Mesodermal cell (in vitro differentiated cells): ENCODE data around the gene RCE1.

ENCODE experiments used
- H3K27ac ChIP-seq: 2 replicates; pipeline ENCODE4 v1.7.0; 2013; ENCODE audit warnings: mild to moderate bottlenecking, low read depth, low read length, moderate library complexity; ENCODE audit not compliant: severe bottlenecking
- H3K36me3 ChIP-seq: 2 replicates; pipeline ENCODE4 v1.7.1; 2013; ENCODE audit warnings: mild to moderate bottlenecking, low read length, moderate library complexity; ENCODE audit not compliant: control insufficient read depth, insufficient read depth
- H3K4me1 ChIP-seq: one replicate; pipeline ENCODE4 v1.7.1; 2013; ENCODE audit warnings: mild to moderate bottlenecking, low read length; ENCODE audit not compliant: insufficient read depth, control insufficient read depth, poor library complexity, severe bottlenecking
- H3K4me3 ChIP-seq: 2 replicates; pipeline ENCODE4 v1.7.0; 2013; ENCODE audit warnings: low read length, control low read depth, mild to moderate bottlenecking; ENCODE audit not compliant: insufficient read depth, poor library complexity, severe bottlenecking; ENCODE audit errors: extremely low read depth
- H3K9me3 ChIP-seq: 2 replicates; pipeline ENCODE4 v1.7.1; 2013; ENCODE audit warnings: mild to moderate bottlenecking, low read length, moderate library complexity; ENCODE audit not compliant: control insufficient read depth
- WGBS, 2 experiments: methylation state at CpG; one replicate each; pipeline ENCODE4 v1.1.5; 2013; ENCODE audit warnings: missing lambda C conversion rate in 2 of 2; ENCODE audit not compliant: insufficient coverage in 2 of 2; 5-methylcytosine and 5-hydroxymethylcytosine counted together

RCE1 gene

DNA sequence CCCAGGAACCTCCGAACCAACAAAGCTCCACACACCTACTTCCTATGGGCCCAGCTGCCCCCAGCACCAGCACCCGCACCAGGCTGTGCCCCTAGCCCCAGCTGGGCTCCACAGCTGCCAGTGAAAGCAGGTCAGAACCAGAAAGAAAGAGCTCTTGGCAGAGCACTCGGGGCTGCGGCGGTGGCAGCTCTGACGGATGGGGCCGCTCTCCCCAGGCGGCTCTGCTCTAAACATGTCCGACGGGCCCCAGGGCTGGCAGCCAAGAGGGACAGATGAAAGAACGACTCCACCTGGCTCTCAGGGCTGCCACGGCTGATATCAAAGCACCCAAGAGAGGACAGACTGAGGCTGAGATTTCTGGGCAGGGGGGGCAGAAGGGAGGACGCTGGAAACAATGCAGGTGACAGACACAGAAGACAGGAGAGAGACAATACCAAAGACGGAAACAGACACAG lies 39.3 kb downstream of the RCE1 start:
- Histone ChIP-seq H3K4me3 (no peak overlapping the region), H3K9me3 (no peaks in the 10 kb centered on the region), H3K4me1 (peaks cover 3% of the 10 kb centered on the region), H3K27ac (peak overlapping the region; percentile 25), H3K36me3 (no peaks in the 10 kb centered on the region)
- WGBS, 2 experiments, result 79 to 92% methylated on average over 12 to 13 of the region's 14 CpGs

DNA sequence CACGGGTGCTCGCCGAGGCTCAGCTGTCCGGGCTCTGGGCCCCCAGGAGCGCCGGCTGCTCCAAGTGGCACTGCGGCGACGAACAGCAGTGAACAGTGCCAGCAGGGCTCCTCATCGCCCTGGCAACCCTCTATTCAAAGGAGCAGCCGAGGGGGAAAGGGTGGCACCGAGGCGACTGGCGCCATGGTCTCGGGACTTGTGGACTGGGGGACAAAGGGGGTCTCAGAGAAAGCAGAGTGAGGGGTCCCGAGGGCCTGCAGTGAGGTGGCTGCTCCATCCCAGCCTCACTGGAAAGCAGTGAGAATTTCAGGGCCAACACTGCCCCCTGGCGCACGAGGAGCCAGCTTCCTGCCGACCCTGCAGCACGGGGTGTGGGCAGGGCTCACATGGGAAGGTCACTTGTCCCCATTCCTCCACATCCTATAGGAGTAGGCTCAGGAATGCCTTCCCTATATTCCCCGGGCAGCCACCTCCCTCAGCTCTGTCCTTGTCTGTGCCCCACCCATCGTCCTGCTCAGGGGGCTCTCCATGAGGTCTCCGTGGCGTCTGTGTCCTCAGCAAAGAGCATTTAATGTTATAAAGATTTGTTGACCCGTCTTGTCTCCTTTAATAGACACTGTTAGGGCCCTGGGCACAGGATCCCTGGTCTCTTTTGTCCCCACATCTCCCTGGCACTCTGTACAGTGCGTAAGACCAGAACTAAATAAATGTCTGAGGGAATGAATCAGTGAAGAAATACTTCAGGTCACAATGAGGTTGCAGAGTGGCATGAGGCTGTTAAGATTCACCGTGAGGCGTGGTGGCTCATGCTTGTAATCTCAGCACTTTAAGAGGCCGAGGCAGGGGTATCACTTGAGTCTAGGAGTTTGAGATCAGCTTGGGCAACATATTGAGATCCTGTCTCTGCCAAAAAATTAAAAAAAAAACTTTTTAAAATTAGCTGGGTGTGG lies 40.0 kb downstream of the RCE1 start:
- Histone ChIP-seq H3K27ac (peak overlapping the region; percentile 25), H3K4me1 (peaks cover 3% of the 10 kb centered on the region), H3K4me3 (no peak overlapping the region), H3K36me3 (no peaks in the 10 kb centered on the region), H3K9me3 (no peaks in the 10 kb centered on the region)
- 60 to 73% methylated on average over 16 to 22 of the region's 29 CpGs for whole genome bisulfite sequencing, 2 experiments

DNA sequence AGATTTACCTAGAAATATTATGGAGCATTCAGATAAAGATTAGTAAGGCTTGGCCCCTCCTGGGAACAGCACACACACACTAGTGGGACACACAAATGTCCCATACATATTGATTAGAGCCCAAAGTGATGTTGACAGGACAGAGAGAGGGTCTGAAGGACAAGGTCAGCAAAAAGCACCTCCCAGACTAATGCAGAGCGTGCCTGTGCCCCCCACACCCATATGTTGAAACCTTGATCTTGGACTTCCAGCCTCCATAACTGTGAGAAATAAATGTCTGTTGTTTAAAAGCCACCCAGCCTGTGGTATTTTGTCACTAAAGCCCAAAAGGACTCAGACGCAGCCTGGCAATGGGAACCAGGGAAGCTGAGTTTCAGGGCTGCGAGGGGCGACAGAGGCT lies 41.2 kb downstream of the RCE1 start:
- Histone ChIP-seq H3K27ac (no peak overlapping the region), H3K4me1 (peaks cover 3% of the 10 kb centered on the region), H3K36me3 (no peaks in the 10 kb centered on the region), H3K9me3 (no peaks in the 10 kb centered on the region), H3K4me3 (no peak overlapping the region)
- 92 to 100% methylated on average over 3 to 4 of the region's 4 CpGs for WGBS, 2 experiments

DNA sequence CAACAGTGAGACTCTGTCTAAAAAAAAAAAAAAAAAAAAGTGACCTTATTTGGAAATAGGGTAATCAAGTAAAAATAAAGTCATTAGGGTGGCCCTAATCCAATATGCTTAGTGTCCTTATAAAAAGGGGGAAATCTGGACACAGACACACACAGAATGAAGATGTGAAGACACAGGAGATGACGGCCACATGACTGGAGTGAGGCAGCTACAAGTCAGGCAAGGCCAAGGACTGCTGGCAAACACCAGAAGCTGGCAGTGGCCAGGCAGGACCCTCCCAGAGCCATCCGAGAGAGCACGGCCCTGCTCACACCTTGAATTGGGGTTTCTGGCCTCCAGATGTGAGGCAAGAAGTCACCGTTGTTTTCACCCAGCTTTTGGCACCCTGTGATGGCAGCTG lies 42.2 kb downstream of the RCE1 start:
- H3K27ac ChIP-seq, result no peak overlapping the region
- no peaks in the 10 kb centered on the region for H3K36me3 ChIP-seq
- no peaks in the 10 kb centered on the region for H3K9me3 ChIP-seq
- H3K4me3 ChIP-seq, result no peak overlapping the region
- peaks cover 3% of the 10 kb centered on the region for H3K4me1 ChIP-seq
- WGBS, 2 experiments, result 90 to 95% methylated on average over 4 of the region's 4 CpGs

DNA sequence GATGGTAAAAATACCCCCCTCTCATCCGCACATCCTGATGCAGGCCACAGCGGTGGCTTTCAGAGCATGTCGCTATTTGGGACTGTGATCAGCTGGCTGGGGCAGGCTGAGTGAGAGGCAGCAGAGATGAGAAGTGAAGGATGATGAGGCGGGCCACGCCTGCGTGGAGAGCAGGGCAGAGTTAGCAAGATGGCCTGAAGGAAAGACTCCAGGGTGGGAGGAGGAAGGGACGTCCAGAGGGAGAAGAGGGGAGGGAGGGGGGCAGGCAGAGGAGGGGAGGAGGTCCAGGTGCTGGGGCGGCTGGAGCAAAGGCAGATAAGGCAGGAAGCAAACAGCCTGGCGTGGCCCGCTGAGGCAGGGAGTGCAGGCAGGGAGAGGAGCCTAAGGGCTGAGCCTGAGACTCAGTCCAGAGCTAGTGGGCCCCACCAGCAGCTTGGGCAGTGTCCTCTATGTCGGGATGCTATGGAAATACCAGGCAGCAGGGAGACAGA lies 42.8 kb downstream of the RCE1 start:
- Histone ChIP-seq H3K4me3 (no peak overlapping the region), H3K36me3 (no peaks in the 10 kb centered on the region), H3K27ac (no peak overlapping the region), H3K4me1 (peaks cover 3% of the 10 kb centered on the region), H3K9me3 (no peaks in the 10 kb centered on the region)
- 76 to 88% methylated on average over 9 to 10 of the region's 11 CpGs for WGBS, 2 experiments

DNA sequence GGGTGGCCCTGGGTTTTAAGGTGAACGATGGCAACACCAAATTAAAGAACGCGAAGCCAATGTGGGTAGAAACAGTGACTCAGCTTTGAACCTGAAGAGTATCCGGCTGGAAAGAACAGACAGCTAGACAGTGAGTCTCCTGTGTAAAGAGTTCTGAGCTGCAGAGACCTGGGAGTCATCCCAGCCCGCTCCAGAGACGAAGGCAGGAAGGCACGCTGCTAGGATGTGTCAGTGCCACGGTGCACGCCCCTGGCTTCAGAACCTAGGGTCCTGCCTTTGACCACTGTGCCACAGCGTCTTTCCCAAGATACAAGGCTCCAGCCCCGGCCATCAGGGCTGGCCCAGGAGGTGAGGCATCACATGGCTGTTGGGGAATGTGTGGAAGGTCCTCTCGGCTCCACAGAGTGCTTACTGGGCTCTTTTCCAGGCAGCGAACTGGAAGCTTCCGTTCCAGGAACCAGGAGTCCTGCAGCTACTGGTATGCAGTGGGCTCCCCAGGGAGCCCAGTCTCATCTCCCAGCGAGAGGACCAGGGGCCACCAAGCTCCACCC lies 43.5 kb downstream of the RCE1 start:
- Histone ChIP-seq H3K4me1 (peaks cover 3% of the 10 kb centered on the region), H3K9me3 (no peaks in the 10 kb centered on the region), H3K36me3 (no peaks in the 10 kb centered on the region), H3K27ac (no peak overlapping the region), H3K4me3 (no peak overlapping the region)
- WGBS, 2 experiments, result 92 to 93% methylated on average over 12 to 14 of the region's 15 CpGs

DNA sequence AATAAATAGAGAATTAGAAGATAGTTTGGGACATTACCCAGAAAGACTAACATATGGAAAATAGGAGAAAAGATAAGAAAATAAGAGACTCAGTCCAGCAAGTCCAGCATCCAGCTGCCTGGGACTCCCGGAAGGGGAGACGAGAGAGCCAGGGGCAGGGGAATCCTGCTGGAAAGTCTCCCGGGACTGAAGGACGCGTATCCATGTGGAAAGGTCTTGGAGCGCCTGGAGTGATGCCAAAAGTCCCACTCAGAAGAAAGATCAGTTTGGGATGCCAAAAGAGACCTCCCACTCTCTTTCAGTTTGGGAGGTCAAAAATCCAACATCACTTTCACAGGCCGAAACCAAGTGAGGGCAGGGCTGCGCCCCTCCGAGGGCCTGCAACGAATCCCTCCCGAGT lies 44.3 kb downstream of the RCE1 start:
- Histone ChIP-seq H3K4me1 (peaks cover 10% of the 10 kb centered on the region), H3K36me3 (no peaks in the 10 kb centered on the region), H3K4me3 (no peak overlapping the region), H3K9me3 (no peaks in the 10 kb centered on the region), H3K27ac (no peak overlapping the region)
- WGBS, 2 experiments, result 94 to 97% methylated on average over 8 to 11 of the region's 11 CpGs

DNA sequence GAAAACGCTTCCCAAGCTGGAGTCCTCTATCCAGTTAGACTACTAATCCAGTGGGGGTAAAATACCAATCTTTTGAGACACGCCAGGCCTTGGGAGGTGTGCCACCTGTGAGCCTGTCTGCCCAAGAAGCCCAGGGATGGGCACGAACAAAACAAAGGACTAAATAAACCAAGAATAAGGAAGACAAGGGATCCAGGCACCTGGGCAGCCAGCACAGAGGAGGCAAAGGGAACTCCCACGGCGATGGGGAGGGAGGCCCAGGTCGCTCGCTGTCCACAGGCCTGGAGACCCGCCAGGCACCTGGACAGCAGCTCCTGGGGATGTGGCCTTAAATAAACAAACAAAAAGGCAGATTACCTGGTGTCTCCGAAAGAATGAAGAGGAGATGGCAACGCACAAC lies 45.0 kb downstream of the RCE1 start:
- 94 to 95% methylated on average over 8 to 9 of the region's 10 CpGs for WGBS, 2 experiments
- Histone ChIP-seq H3K9me3 (no peaks in the 10 kb centered on the region), H3K4me3 (no peak overlapping the region), H3K36me3 (no peaks in the 10 kb centered on the region), H3K4me1 (peaks cover 14% of the 10 kb centered on the region), H3K27ac (no peak overlapping the region)

DNA sequence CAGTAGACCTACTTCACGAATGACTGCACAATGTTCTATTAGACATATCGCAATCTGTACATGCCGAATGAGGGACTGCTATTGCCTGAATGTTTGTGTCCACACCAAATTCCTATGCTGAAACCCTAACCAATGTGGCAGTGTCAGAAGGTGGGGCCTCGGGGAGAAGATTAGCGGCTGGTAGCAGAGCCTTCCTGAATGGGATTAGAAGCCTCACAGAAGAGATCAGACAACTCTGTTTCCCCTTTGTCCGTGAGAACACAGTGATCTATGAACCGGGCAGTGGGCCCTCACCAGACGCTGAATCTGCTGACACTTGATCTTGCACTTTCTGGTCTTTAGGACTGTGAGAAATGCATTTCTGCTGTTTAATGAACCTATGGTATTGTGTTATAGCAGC lies 46.7 kb downstream of the RCE1 start:
- 81 to 84% methylated on average over 8 of the region's 8 CpGs for WGBS, 2 experiments

DNA sequence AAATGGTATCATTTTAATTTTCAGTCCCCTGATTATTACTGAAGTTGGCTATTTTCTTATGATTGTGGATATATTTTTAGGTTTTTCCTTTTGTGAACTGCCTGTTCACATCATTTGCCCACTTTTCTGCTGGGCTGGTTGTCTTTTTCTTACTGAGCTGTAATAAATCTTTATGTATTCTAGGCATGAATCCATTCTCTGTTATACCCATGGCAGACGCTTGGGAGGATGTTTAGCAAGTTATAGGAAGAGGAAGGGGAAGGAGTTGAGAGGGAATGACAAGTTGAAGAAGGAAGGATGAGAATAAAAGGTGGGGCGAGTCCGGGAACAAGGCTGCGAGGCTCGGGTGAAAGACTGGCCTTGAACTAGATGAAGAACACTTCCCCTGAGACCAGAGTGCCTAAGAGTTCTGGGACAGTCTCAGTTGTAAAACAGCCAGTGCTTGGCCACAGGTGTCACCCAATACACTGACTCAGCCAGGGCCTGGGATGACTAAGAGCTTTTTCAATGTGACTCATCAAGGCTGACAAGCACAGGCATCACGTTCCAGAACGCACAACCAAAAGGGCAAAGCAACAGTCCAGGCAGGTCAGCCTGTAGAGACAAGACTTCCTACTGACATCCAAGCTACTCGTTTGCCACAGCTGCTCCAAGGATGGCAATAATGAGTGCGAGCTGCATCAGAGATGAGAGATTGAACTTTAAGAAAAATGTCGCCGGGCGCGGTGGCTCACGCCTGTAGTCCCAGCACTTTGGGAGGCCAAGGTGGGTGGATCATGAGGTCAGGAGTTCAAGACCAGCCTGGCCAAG lies 48.8 kb downstream of the RCE1 start:
- peak overlapping the region; percentile 55 for H3K27ac ChIP-seq
- no peaks in the 10 kb centered on the region for H3K36me3 ChIP-seq
- no peaks in the 10 kb centered on the region for H3K9me3 ChIP-seq
- peaks cover 11% of the 10 kb centered on the region for H3K4me1 ChIP-seq
- H3K4me3 ChIP-seq, result no peak overlapping the region
- WGBS, 2 experiments, result 72 to 76% methylated on average over 8 to 14 of the region's 14 CpGs

More for the DNA sequence above, 46.7 kb downstream of the RCE1 start:
- Histone ChIP-seq H3K4me1 (peaks cover 14% of the 10 kb centered on the region), H3K9me3 (no peaks in the 10 kb centered on the region), H3K27ac (no peak overlapping the region), H3K4me3 (no peak overlapping the region), H3K36me3 (no peaks in the 10 kb centered on the region)
